Ecto neural progenitor cell (in vitro differentiated cells): ENCODE results near the gene OR52E8.
A peak's percentile ranks its signal among the peaks of the same experiment; 100 is the strongest.

Experiments used
- DNase-seq: peaks from one replicate; pipeline ENCODE4 v3.0.0-alpha.2; 2018; ENCODE audit warnings: low spot score

OR52E8 gene

GRCh38 chr11:5857590-5857989, at the start of gene OR52E8:
OR52E8 (minus strand) TSS chr11:5857690; CDS start chr11:5857690, 0 bp downstream.
- DNase-seq = no peak

GRCh38 chr11:5899534-5899933, 42.0 kb upstream of the OR52E8 start:
- no peak for DNase-seq

GRCh38 chr11:5892908-5893307, 35.4 kb upstream of the OR52E8 start, which contains the start of gene OR52E5:
OR52E5 (plus strand) TSS chr11:5893208; CDS start chr11:5900777, 7,569 bp downstream.
- no peak for DNase-seq

DNA sequence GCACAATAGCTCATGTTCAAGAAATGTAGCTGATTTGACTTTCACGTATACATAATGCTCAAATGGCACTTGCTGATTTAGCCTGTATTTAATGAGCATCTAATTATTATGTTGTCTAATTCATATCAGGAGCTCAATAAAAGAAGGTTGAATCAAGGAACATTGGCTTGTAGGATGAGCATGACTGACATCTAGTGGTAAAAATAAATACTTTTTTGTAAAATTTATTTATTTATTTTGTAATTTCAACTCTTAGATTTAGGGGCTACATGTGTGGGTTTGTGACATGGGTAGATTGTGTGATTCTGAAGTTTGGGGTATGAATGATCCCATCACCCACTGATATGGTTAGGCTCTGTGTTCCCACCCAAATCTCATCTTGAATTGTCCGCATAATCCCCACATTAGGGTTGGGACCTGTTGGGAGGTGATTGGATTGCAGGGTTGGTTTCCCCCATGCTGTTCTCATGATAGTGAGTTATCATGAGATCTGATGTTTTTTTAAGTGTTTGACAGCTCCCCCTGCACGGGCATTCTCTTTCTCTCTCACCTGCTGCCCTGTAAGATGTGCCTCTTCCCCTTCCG, 33.8 kb upstream of the OR52E8 start:
- DNase-seq = no peak

DNA sequence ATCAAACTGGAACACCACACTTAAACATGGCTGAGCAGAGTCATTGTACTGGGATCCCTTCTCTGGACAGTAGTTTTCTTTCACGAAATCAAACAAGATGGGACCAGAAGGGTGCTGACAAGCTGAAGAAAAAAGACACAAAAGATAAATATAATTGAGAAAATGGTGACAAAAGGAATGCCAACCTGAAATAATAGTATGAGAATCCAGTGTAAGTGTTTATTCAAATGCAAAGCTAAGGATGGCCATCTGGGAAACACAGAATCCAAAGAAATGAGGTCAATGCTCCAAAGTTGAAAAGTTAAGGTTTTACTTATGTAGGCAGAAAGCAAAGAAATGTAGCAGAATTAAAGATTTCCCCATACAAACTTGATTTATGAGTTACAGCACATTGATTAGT, 30.2 kb upstream of the OR52E8 start:
- no peak for DNase-seq

DNA sequence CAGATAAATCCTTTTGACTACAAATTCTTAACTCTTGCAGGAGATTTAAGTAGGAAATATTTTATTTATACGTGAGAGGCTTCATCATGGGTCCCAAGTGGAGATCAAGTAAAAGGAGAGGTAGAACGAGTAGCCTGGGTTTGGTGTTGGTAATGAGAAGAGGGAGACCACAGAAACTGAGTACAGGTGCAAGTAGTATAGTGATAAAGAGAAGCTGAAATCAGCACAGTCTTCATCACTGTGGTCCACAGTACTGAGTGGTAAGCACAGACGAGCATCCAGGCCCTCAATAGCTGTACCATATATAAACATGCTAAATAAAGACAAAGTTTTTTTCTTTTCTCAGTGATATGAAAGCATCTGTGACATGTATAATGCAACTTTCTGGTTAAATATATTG, 29.7 kb upstream of the OR52E8 start:
- DNase-seq = no peak

- no peak for DNase-seq
These were observed 24.3 kb upstream of the OR52E8 start for GRCh38 chr11:5881756-5882155.

DNA sequence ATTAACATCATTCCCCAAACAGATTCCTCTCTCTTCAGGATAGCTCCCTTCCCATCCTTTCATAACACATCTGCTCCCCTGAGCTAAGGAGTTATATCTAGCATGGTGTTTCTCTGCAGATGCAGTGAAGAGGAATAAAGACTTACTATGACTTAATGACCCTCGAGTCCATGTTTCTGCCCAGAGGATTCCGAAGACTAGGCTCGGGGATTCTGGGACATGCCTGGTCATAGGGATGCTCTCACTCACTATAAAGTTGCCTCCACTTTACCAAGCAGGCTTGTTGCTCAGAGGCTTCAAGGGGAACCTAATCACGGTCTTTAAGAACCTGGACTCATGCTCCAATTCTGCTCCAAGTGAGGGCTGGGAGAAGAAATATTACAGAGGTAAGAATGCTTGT, 22.8 kb upstream of the OR52E8 start, which contains the start of gene OR52E4:
Gene OR52E4 (plus strand): TSS at position 301 of the 400 bp plus-strand sequence. CDS start 3,664 bp downstream, outside the sequence.
- DNase-seq = no peak

DNA sequence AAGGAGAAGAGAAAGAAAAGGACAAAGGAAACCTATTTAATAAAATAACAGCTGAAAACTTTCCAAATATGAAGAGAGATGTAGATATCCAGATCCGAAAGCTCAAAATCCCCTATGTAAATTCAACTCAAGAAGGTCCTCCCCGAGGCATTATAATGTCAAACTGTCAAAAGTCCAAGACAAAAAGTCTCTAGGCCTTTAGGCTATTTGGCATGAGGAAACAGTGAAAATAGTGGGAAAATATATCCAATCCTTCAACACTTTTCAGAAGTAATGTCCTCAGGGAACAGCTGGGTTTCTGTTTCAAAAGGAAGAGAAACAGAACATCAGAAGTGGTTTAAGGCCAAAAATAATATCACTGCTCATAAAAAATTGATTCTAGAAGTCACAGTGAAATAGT, 21.1 kb upstream of the OR52E8 start:
- DNase-seq = no peak

DNA sequence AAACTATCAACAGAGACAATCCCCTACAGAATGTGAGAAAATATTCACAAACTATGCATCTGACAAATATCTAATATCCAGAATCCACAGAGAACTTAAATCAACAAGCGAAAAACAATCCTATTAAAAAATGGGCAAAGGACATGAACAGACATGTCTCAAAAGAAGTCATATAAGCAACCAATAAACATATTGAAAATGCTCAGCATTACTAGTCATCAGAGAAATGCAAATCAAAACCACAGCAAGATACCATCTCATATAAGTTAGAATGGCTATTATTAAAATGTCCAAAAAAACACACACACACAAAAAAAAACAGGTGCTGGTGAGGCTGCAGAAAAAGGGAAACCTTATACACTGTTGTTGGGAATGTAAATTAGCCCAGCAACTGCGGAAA, 8.3 kb upstream of the OR52E8 start:
- DNase-seq = no peak

DNA sequence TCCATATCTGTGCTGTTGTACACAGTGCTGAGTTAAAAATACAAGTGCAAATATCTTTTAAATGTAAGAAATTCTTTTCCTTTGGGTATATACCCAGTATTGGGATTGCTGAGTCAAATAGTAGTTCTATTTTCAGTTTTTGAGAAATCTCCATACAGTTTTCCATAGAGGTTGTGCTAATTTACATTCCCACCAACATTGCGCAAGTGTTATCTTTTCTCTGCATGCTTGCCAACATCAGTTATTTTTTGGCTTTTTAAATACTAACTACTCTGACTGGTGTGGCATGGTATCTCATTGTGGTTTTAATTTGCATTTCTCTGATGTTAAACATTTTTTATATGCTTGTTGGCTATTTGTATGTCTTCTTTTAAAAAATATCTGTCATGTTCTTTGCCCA, 6.5 kb downstream of the OR52E8 start:
- no peak for DNase-seq

GRCh38 chr11:5847711-5848110, 9.8 kb downstream of the OR52E8 start:
- DNase-seq = no peak

DNA sequence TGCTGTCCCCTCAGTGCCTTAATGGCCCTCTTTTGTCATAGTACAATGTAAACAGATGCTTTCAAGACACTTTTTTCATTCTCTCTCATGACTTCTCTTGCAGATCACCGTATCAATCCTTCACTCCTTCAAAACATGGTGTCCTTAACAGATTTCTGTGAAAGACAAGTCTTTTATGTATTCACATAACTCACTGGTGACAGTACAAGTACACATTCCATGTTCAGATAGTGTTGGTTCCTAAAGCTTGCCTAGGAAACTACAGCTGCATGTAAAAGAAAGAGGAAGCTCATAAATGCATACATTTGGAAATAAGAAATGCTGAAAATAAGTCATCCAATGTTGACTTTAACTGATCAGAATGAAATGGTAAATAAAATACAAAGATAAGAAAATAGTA, 10.8 kb downstream of the OR52E8 start:
- DNase-seq = no peak

- DNase-seq = no peak
These were observed 15.7 kb downstream of the OR52E8 start, which contains the start of gene OR52E6 for GRCh38 chr11:5841797-5842196. OR52E6 (minus strand) TSS chr11:5841897; CDS start chr11:5841897, 0 bp downstream.

GRCh38 chr11:5837695-5838094, 19.8 kb downstream of the OR52E8 start:
- DNase-seq = no peak

DNA sequence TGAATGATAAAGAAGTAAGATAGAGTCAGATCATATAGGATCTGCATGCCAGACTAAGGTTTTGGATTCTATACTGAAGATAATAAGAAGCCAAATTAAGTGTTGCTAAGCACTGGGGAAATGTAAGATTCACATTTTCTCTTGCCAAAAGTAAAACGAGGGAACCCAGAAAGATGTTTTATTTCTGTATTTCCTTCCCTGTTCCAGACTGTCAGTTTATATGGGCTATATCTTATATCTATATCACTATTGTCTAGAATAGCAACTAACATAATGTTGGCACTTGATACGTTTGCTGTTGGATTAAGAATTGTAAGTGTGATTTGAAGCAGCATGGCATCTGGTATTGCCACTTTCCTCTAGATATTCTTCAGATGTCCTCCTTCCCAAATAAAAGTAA, 24.0 kb downstream of the OR52E8 start:
- DNase-seq = no peak

GRCh38 chr11:5831196-5831829, 26.2 kb downstream of the OR52E8 start:
- peak; percentile 60 for DNase-seq

GRCh38 chr11:5818245-5818886, 39.1 kb downstream of the OR52E8 start:
- DNase-seq = no peak

GRCh38 chr11:5815534-5815933, 42.0 kb downstream of the OR52E8 start:
- no peak for DNase-seq

GRCh38 chr11:5809905-5810795, 47.3 kb downstream of the OR52E8 start:
- no peak for DNase-seq

GRCh38 chr11:5809122-5809519, 48.4 kb downstream of the OR52E8 start:
- DNase-seq = no peak

DNA sequence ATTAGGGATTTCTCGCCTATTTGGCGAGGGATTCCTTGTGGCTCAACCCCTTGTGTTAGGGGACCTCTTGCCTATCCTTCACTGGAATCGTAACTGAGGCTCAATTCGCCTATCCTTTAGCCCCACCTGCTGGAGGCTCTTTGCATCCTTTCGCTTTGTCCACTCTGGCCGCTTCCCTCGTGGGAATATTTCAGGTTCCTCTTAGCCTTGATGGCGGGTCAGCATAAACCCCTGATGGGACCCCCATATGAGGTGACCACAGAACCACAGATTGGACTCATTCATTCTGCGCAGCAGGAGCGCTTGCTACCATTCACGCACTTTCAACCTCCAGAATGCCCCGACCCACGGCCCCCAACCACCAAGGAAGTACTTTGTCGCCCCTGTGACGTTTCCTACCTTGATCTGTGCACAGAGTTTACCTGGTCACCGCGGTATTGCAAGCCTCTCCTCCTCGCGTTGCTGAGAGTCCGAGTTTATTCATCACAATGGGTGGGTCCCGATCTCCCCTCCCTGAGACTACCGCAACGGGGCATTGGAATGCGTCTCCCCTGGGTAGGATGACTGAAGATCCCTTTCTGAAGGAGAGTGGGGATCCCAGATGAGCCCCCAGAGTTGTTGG, 48.9 kb downstream of the OR52E8 start, which contains the start of gene OR52N2:
Gene OR52N2 (plus strand): TSS at position 425 of the 622 bp plus-strand sequence. CDS start 11,412 bp downstream, outside the sequence.
- DNase-seq = peak; percentile 85
